B cell (primary cell): ENCODE data around the gene CXXC5. TPM values are rescaled to one million over a fixed set of nuclear protein-coding genes. Genes with fewer than 3 reads are reported as not detected.

Source experiments
- ATAC-seq: fragments of 200-7000 bp; cut with Tn5 transposase; one replicate; pipeline ENCODE4 v1.10.0; 2021; ENCODE audit warnings: low read depth, mild to moderate bottlenecking, moderate number of reproducible peaks, moderate library complexity
- CTCF ChIA-PET: fragments of 350-600 bp; sonication (Branson Sonifier 250); formaldehyde crosslinking; loops from one replicate; lab custom pipeline; 2021; ENCODE audit warnings: antibody characterized with exemption, inconsistent platforms; lab: Charles Lee
- POLR2A ChIA-PET: fragments of 350-600 bp; sonication (Branson Sonifier 250); formaldehyde crosslinking; loops from one replicate; lab custom pipeline; 2021; ENCODE audit warnings: antibody characterized with exemption; lab: Charles Lee
- DNase-seq: peaks from one replicate; pipeline ENCODE4 v3.0.0; 2013
- H2AFZ ChIP-seq: 2 replicates; pipeline ENCODE4 v1.6.1; 2012; ENCODE audit warnings: mild to moderate bottlenecking, low read depth, low read length; ENCODE audit not compliant: insufficient read depth, poor library complexity, severe bottlenecking
- H3K27ac ChIP-seq, 2 donors: 1 replicate in 1 of 2; 2 replicates in 1 of 2; pipeline ENCODE4 v1.5.1; 2012 to 2013; ENCODE audit warnings: low read length in 2 of 2, mild to moderate bottlenecking in 2 of 2, moderate library complexity in 1 of 2
- H3K27me3 ChIP-seq, 4 experiments: fragments of 200-600 bp in 1 of 4; sonication (generic) in 1 of 4; replicated peaks in 1 of 4; 1 replicate in 2 of 4; 2 replicates in 2 of 4; pipeline versions ENCODE4 v1.6.1 to v1.7.0; 2013 to 2016; ENCODE audit warnings: low read length in 3 of 4, mild to moderate bottlenecking in 2 of 4, mixed read lengths in 1 of 4, moderate library complexity in 1 of 4; ENCODE audit not compliant: insufficient read depth in 4 of 4, control insufficient read depth in 3 of 4; ENCODE audit errors: control extremely low read depth in 1 of 4
- H3K36me3 ChIP-seq, 2 experiments: replicated peaks in 1 of 2; 1 replicate in 1 of 2; 2 replicates in 1 of 2; pipeline versions ENCODE4 v1.6.1 to v1.7.1; 2013; ENCODE audit warnings: low read length in 1 of 2; ENCODE audit not compliant: insufficient read depth in 2 of 2, control insufficient read depth in 1 of 2; ENCODE audit errors: control extremely low read depth in 1 of 2, extremely low read depth in 1 of 2
- H3K4me1 ChIP-seq, 2 donors: fragments of 200-600 bp in 1 of 2; sonication (generic) in 1 of 2; 1 replicate in 1 of 2; 2 replicates in 1 of 2; pipeline versions ENCODE4 v1.5.1 to v1.6.1; 2013 to 2017; ENCODE audit warnings: low read length in 2 of 2; ENCODE audit not compliant: control insufficient read depth in 2 of 2, insufficient read depth in 2 of 2
- H3K4me2 ChIP-seq: replicated peaks from 2 replicates; pipeline ENCODE3; 2012; ENCODE audit warnings: mild to moderate bottlenecking, low read depth, low read length; ENCODE audit not compliant: poor library complexity, severe bottlenecking
- H3K4me3 ChIP-seq, 5 experiments: fragments of 200-600 bp in 1 of 5; sonication (generic) in 1 of 5; 1 replicate in 3 of 5; 2 replicates in 2 of 5; pipeline versions ENCODE4 v1.5.1 to v1.7.0; 2011 to 2016; ENCODE audit warnings: low read length in 4 of 5, mild to moderate bottlenecking in 4 of 5, low read depth in 2 of 5, control low read depth in 1 of 5, moderate library complexity in 1 of 5; ENCODE audit not compliant: insufficient read depth in 1 of 5; ENCODE audit errors: control extremely low read depth in 1 of 5, extremely low read depth in 1 of 5
- H3K79me2 ChIP-seq: fragments of 200-600 bp; sonication (generic); one replicate; pipeline ENCODE4 v1.6.0; 2016; ENCODE audit warnings: low read length; ENCODE audit not compliant: control insufficient read depth, insufficient read depth
- H3K9ac ChIP-seq: fragments of 200-600 bp; sonication (generic); 2 replicates; pipeline ENCODE4 v1.6.1; 2017; ENCODE audit warnings: mild to moderate bottlenecking, low read length, moderate library complexity
- H3K9me3 ChIP-seq, 3 donors: one replicate each; pipeline versions ENCODE4 v1.6.1 to v1.7.1; 2013; ENCODE audit warnings: low read length in 2 of 3; ENCODE audit not compliant: control insufficient read depth in 2 of 3, insufficient read depth in 1 of 3; ENCODE audit errors: control extremely low read depth in 1 of 3
- H4K20me1 ChIP-seq: 2 replicates; pipeline ENCODE4 v1.6.0; 2012; ENCODE audit warnings: mild to moderate bottlenecking, low read length; ENCODE audit not compliant: insufficient read depth, control insufficient read depth, poor library complexity, severe bottlenecking
- H3K27ac Mint-ChIP-seq: one replicate; pipeline ENCODE4 v1.8.0; 2021; ENCODE audit warnings: mixed read lengths
- H3K27me3 Mint-ChIP-seq: one replicate; pipeline ENCODE4 v1.8.0; 2021; ENCODE audit warnings: mixed read lengths
- H3K4me1 Mint-ChIP-seq: one replicate; pipeline ENCODE4 v1.8.0; 2021; ENCODE audit warnings: mixed read lengths
- H3K4me3 Mint-ChIP-seq: one replicate; pipeline ENCODE4 v1.8.0; 2021; ENCODE audit warnings: mixed read lengths
- H3K9me3 Mint-ChIP-seq: one replicate; pipeline ENCODE4 v1.8.0; 2022; ENCODE audit warnings: mixed read lengths; ENCODE audit not compliant: insufficient read depth
- CTCF ChIP-seq: fragments of 200-600 bp; IDR thresholded peaks from one replicate; pipeline ENCODE4 v1.8.0; 2022; ENCODE audit warnings: antibody characterized with exemption, mild to moderate bottlenecking
- EZH2 ChIP-seq: IDR thresholded peaks from 2 replicates; pipeline ENCODE4 v1.6.1; 2012; ENCODE audit warnings: borderline replicate concordance, low read depth, mild to moderate bottlenecking, moderate library complexity, low read length; ENCODE audit not compliant: insufficient read depth, poor library complexity, severe bottlenecking
- WGBS: methylation state at CpG from one replicate; pipeline ENCODE4 v1.1.5; 2013; ENCODE audit warnings: missing lambda C conversion rate; ENCODE audit not compliant: insufficient coverage; 5-methylcytosine and 5-hydroxymethylcytosine counted together
- intact Hi-C: fragments of 100-400 bp; cut with micrococcal nuclease; formaldehyde crosslinking; loops from one replicate; pipeline ENCODE4 v1.10.0; 2022
- polyA plus RNA-seq: library from polyadenylated mRNA; depleted of rRNA; stranded (reverse); fragments of >200 nt; gene quantifications from 2 replicates; pipeline ENCODE4 v1.2.3, GENCODE V29; 2012
- total RNA-seq, 2 donors: library from RNA; stranded (reverse); fragments of 120-200 nt in 1 of 2; gene quantifications; 1 replicate in 1 of 2; 2 replicates in 1 of 2; pipeline versions ENCODE4 v1.2.3 to v1.2.4, GENCODE V29; 2013 to 2022

CXXC5 gene
- total and polyA plus RNA-seq, 2 donors (not counting 1 experiment from before 2014, with no cell fraction given): 126 to 143 TPM

GRCh38 chr5:139684350-139684880 is 36.3 kb downstream of the CXXC5 start:
- Histone ChIP-seq H3K4me2 (peak overlapping the region; percentile 12), H2AFZ (no peak overlapping the region), H3K36me3 (peaks cover 0 to 73% of the 10 kb centered on the region in 2 experiments), H3K27me3 (no peaks in the 10 kb centered on the region), H3K4me1 (peaks cover 51 to 58% of the 10 kb centered on the region in 2 donors), H4K20me1 (peaks cover 90% of the 10 kb centered on the region), H3K79me2 (peaks cover 44% of the 10 kb centered on the region), H3K9ac (no peak overlapping the region), H3K27ac (peak overlapping the region in 1 of 2 donors; percentile 51), H3K9me3 (no peaks in the 10 kb centered on the region), H3K4me3 (no peak overlapping the region)
- no peak for TF ChIP-seq EZH2
- TF ChIP-seq CTCF: no peak
- DNase-seq (no peak), ATAC-seq (no peak)
- Mint-ChIP-seq H3K27me3 (no peaks in the 10 kb centered on the region), H3K9me3 (no peaks in the 10 kb centered on the region), H3K4me3 (no peak overlapping the region), H3K4me1 (peaks cover 66% of the 10 kb centered on the region), H3K27ac (peak overlapping the region; percentile 83)
- 87% methylated on average over 5 of the region's 7 CpGs for WGBS
- intact Hi-C loops: no loop called here
- POLR2A ChIA-PET: interaction anchor here (0.6 to 2.1 kb wide), 3 partner anchors 13 to 33 kb away, joined by 3 to 6 read pairs (median 6); no protein-coding TSS in a partner anchor
- CTCF ChIA-PET: interaction anchor here (0.6 to 14.0 kb wide), 7 partner anchors 11 to 135 kb away, joined by 3 to 502 read pairs (median 6); no protein-coding TSS in a partner anchor
